Esophagus squamous epithelium (tissue), 4 donors: ENCODE results near the gene CCZ1B.
"Not testable (repeated sequence)": the region's sequence is repeated elsewhere in the genome, so short reads cannot be mapped to it uniquely, and the experiment has no call there.

ENCODE experiments used
- POLR2A ChIP-seq, 4 donors: fragments of 450-650 bp; IDR thresholded peaks; one replicate each; pipeline ENCODE4 v1.6.1; 2017; ENCODE audit warnings: antibody characterized with exemption in 4 of 4, mild to moderate bottlenecking in 4 of 4, moderate library complexity in 3 of 4
- TF ChIP-seq, protein P1 (sequence below), 6 experiments: fragments of 450-650 bp in 4 of 6; fragments of 200-600 bp in 2 of 6; sonication (generic) in 2 of 6; IDR thresholded peaks; one replicate each; pipeline ENCODE4 v1.5.1; 2016 to 2019; ENCODE audit warnings: antibody characterized with exemption in 6 of 6, mild to moderate bottlenecking in 4 of 6, moderate library complexity in 4 of 6

DNA sequence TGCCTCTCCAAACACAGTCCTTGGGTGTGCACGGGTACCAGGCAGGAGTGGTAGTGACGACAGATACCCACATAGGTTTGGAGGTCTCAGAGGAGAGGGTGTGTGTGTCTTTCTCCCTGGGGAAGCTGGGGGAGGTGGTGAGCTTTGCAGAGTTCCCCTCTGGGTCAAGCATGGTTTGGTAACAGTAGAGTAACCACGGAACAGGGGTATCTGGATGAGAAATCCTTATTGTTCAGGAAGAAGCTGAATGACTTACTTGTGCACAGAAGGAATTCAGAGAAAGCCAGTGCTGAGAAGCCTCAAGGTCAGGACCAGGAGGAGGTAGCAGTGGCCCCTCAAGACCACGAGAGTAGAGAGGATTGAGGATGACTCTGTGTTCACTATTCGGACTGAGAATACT, 3.5 kb upstream of the CCZ1B start:
- TF ChIP-seq, protein P1, sequence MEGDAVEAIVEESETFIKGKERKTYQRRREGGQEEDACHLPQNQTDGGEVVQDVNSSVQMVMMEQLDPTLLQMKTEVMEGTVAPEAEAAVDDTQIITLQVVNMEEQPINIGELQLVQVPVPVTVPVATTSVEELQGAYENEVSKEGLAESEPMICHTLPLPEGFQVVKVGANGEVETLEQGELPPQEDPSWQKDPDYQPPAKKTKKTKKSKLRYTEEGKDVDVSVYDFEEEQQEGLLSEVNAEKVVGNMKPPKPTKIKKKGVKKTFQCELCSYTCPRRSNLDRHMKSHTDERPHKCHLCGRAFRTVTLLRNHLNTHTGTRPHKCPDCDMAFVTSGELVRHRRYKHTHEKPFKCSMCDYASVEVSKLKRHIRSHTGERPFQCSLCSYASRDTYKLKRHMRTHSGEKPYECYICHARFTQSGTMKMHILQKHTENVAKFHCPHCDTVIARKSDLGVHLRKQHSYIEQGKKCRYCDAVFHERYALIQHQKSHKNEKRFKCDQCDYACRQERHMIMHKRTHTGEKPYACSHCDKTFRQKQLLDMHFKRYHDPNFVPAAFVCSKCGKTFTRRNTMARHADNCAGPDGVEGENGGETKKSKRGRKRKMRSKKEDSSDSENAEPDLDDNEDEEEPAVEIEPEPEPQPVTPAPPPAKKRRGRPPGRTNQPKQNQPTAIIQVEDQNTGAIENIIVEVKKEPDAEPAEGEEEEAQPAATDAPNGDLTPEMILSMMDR (IDR thresholded peaks at IDR 0.05): not testable (repeated sequence)
- TF ChIP-seq POLR2A (IDR thresholded peaks at IDR 0.05): not testable (repeated sequence)
